HG03139 (cell line): ENCODE measurements around the gene SLC19A3.
"Not testable (repeated sequence)": the region's sequence is repeated elsewhere in the genome, so short reads cannot be mapped to it uniquely, and the experiment has no call there.

Source experiments
- ATAC-seq: cut with Tn5 transposase; IDR thresholded peaks from one replicate; pipeline ENCODE4 v1.9.1; 2021; ENCODE audit not compliant: unreplicated experiment

Gene SLC19A3

DNA sequence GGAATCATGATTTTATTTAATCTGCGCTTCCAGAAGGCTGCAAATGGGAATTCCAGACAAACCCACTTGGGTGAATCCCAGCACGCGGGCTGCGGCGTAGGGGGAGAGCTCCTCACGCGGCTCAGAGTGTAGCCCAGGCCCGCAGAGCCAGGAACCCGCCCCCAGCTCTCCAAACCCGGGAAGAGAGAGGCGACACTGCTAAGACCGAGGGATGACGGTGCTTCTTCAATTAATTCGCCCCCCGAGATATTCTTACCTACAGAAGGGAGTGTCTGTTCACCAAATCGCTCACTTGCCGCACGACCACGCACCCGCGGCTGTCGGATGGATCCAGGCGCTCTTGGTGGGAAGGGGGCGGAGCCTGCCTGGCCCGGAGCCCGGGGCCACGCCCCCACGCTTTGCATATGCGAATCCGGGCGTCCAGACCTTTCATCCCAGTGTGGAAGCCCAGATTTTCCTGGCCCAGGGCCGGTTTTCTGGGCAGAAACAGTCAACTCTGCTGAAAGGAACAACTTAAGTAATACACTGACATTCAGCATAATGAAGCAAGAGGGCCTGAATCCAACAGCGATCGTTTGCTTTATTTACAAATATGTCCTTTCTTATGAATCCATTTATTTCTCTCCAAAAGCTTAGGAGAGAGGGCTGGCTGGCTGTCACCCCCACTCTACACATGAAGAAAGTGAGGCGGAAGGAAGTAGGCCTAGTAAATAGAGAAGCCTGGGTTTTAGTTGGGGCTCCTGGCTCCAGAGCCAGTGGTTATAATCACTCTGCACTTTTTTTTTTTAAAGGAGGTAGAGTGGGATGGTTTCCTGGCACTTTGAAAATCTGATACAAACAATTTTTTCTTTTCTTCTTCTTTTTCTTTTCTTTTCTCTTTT is at the start of gene SLC19A3:
SLC19A3 (minus strand) TSS at position 342 of the 881 bp plus-strand sequence. CDS start 15,710 bp downstream, outside the sequence.
- no peak for ATAC-seq

- ATAC-seq, result peak; percentile 97
Measured at GRCh38 chr2:227766373-227766883, 48.6 kb upstream of the SLC19A3 start.

DNA sequence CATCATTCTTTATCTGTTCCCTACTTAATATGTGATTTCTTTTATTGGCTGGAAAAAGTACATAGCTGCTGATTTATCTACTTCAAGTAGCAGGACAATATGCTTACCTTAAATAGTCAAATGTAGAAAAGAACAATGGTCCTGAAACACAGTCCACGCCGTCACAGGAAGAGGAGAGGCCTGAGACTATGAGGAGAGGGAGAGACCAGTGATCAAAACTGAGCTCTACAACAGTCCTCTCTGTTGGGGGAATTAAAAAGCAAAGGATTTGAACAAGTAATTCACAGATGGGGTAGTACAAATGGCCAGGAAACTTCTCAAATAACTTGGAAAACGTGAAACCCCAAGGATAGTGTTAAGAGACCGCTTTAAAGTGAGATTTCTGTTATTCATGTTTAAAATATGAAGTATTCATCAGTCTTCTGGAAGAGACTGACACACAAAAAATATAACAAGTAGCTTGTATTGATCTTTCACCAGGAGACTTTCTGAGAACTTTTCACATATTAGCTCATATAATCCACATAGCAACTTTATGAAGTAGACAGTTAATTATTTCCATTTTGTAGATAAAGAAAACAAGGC is 48.1 kb upstream of the SLC19A3 start:
- ATAC-seq, result no peak

GRCh38 chr2:227761740-227762476 is 44.1 kb upstream of the SLC19A3 start:
- no peak for ATAC-seq

DNA sequence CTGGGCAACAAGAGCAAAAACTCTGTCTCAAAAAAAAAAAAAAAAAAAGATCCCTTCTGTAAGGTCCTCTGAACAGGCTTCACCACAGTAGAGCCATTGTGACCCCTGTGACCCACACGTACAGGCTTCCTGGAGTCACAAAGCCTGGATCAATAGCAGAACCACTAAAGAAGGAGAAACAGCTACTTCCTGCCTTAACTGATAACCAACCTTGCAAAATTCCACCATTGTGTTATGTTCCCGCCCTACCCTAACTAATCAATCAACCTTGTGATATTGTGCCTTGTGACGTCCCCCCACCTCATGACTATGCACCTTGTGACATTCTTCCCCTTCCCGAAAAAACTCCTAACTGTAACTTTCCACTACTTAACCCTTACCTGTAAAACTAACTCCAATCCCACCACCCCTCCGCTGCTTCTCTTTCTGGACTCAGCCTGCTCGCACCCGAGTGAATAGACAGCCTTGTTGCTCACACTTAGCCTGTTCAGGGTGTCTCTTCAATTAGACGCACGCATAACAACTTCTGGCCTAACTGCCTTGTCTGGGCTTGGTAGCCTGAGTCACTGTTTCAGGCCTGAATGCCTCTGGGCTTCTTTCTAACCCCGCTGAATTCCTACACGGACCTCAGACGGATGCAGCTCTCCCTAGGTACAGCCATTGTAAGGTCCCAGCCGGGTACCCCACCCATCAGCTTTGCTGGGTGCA is 41.7 kb upstream of the SLC19A3 start:
- ATAC-seq, result no peak

DNA sequence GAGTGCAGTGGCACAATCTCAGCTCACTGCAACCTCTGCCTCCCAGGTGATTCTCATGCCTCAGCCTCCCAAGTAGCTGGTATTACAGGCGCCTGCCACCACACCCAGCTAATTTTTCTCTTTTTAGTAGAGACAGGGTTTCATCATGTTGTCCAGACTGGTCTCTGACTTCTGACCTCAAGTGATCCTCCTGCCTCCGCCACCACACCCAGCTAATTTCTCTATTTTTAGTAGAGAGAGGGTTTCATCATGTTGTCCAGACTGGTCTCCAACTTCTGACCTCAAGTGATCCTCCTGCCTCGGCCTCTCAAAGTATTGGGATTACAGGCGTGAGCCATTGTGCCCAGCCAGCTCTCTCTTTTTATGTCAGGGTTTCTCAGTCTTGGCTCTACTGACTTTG is 38.4 kb upstream of the SLC19A3 start:
- not testable (repeated sequence) for ATAC-seq

DNA sequence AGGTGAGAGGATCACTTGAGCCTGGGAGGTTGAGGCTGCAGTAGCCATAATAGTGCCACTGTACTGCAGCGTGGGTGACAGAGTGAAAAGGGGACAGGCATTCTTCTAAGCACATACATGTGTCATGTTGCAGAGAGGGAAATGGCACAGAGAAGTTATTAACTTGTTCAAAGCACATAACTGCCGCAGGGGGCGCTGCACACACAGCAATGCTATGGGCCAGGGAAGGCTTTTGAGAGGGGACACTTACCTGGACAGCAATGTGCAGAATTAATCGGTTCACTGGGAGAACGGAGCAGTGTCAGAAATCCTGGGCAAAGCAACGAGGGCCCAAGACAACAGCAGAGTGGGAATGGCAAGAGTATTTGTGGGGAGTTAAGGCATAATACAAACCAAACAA is 30.3 kb upstream of the SLC19A3 start:
- ATAC-seq, result no peak

DNA sequence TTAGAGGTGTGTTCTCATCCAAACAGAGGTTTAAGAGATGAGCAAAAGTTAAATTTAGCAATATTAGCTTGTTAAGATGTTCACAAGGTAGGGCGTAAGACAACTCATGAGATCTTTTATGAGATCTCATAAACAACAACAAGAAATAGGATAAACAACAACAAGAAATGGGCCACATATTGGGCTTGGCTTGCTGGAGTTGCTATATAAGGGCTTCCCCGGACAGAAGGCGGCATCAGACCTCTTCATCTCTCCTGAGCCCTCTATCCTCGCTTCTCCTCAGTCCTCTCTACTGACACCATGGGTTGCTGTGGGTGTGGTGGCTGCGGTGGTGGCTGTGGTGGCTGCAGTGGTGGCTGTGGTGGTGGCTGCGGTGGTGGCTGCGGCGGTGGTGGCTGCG is 27.8 kb upstream of the SLC19A3 start, which contains the start of gene SCYGR8:
SCYGR8 (plus strand) TSS at position 301 of the 400 bp plus-strand sequence; CDS start at position 301, 0 bp downstream.
- ATAC-seq, result no peak

- ATAC-seq, result not testable (repeated sequence)
Measured at GRCh38 chr2:227740705-227741104, 22.9 kb upstream of the SLC19A3 start.

- ATAC-seq, result no peak
Measured at GRCh38 chr2:227739351-227739750, 21.5 kb upstream of the SLC19A3 start.

- ATAC-seq, result no peak
Measured at GRCh38 chr2:227728035-227728434, 10.2 kb upstream of the SLC19A3 start, which contains the start of gene SCYGR7. Gene SCYGR7, plus strand, starts transcription at chr2:227728335. Its CDS starts 0 bp downstream, at chr2:227728335.

- no peak for ATAC-seq
Measured at GRCh38 chr2:227724394-227725039, 6.7 kb upstream of the SLC19A3 start, which contains the start of gene SCYGR6. Gene SCYGR6, minus strand, starts transcription at chr2:227724757. Its CDS starts 0 bp downstream, at chr2:227724757.

DNA sequence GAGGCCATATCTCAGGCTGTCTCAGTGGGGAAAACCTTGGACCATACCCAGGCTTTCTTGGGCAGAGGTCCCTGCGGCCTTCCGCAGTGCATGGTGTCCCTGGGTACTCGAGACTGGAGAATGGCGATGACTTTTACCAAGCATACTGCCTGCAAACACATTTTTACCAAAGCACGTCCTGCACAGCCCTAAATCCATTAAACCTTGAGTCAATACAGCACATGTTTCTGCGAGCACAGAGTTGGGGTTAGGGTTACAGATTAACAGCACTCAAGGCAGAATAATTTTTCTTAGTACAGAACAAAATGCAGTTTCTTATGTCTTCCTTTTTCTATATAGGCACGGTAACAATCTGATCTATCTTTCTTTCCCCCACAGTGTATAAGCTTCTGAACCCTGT is 5.0 kb upstream of the SLC19A3 start:
- ATAC-seq, result not testable (repeated sequence)

- ATAC-seq, result no peak
Measured at GRCh38 chr2:227720680-227721079, 2.9 kb upstream of the SLC19A3 start.

DNA sequence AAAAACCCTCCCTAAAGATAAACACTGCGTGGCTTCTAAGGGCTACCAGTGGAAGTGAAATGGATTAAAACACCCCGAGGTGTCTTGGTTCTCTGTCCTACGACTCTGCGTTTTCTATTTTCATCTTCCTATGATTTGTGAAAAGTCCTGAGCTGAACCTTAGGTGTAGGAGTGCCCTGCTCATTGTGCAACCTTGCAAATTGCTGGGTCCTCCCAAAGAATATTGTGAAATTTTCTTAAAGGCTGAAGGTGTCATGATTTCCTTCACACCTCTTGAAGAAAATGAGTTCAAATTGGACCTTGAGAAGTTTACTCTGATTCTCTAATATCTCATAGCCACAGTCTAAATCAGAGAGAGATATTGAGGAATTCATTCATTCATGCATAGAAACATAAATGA is 1.8 kb upstream of the SLC19A3 start:
- ATAC-seq, result no peak

DNA sequence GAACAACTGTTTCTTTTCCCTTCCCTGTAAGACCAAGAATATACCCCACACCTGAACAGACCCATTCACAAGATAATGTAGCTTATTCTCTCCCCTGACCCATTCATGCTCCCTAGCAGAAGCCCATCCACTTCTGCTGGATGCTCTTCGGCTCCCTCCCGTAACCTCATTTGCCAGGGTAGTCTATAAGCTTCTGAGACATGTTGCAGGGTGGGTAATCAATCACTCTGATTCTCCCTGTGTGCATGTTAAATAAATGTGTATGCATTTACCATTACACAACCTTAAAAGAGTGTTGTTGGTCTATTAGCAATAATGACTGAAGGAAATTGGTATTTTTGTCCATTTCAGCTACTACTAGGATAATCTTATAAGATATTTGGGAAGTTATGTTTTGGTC is 1.3 kb downstream of the SLC19A3 start:
- no peak for ATAC-seq

GRCh38 chr2:227713291-227713690 is 4.5 kb downstream of the SLC19A3 start:
- ATAC-seq, result no peak

DNA sequence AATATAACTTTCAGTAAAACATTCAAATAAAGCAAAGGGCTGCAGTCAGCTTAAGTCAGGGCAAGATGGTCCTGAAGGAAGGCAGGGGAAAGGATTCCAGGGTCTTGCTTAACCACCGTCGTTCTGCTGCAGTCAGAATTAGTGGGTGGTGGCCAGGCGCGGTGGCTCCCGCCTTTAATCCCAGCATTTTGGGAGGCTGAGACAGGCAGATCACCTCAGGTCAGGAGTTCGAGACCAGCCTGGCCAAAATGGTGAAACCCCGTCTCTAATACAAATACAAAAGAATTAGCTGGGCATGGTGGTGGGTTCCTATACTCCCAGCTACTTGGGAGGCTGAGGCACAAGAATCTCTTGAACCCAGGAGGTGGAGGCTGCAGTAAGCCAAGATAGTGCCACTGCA is 6.8 kb downstream of the SLC19A3 start:
- no peak for ATAC-seq

GRCh38 chr2:227707390-227707789 is 10.4 kb downstream of the SLC19A3 start:
- ATAC-seq, result no peak

- ATAC-seq, result no peak
Measured at GRCh38 chr2:227706859-227707258, 11.0 kb downstream of the SLC19A3 start.
